HEK293 (cell line): Measurements from ENCODE around the gene GNG7.

Experiments
- EGR2 ChIP-seq: fragments of 450-650 bp; formaldehyde crosslinking; IDR thresholded peaks from 2 replicates; pipeline ENCODE4 v1.5.1; 2016; ENCODE audit warnings: low read depth, missing biosample characterization, missing genetic modification characterization
- GLI4 ChIP-seq: fragments of 450-650 bp; formaldehyde crosslinking; IDR thresholded peaks from 2 replicates; pipeline ENCODE4 v1.5.1; 2016; ENCODE audit warnings: missing biosample characterization, missing genetic modification characterization
- GLIS2 ChIP-seq: fragments of 450-650 bp; formaldehyde crosslinking; IDR thresholded peaks from 2 replicates; pipeline ENCODE4 v1.5.1; 2016; ENCODE audit warnings: missing biosample characterization, missing genetic modification characterization
- INSM2 ChIP-seq: fragments of 450-650 bp; formaldehyde crosslinking; IDR thresholded peaks from 2 replicates; pipeline ENCODE4 v1.5.1; 2016; ENCODE audit warnings: missing biosample characterization, missing genetic modification characterization
- KLF7 ChIP-seq: fragments of 450-650 bp; formaldehyde crosslinking; IDR thresholded peaks from 2 replicates; pipeline ENCODE4 v1.5.1; 2016; ENCODE audit warnings: missing biosample characterization, missing genetic modification characterization, borderline replicate concordance
- KLF9 ChIP-seq: fragments of 450-650 bp; formaldehyde crosslinking; IDR thresholded peaks from 2 replicates; pipeline ENCODE4 v1.5.1; 2016; ENCODE audit warnings: missing biosample characterization, missing genetic modification characterization, low read depth
- MZF1 ChIP-seq: fragments of 450-650 bp; formaldehyde crosslinking; IDR thresholded peaks from 2 replicates; pipeline ENCODE4 v1.5.1; 2017; ENCODE audit warnings: missing biosample characterization, missing genetic modification characterization, borderline replicate concordance
- SCRT2 ChIP-seq: fragments of 450-650 bp; formaldehyde crosslinking; IDR thresholded peaks from 2 replicates; pipeline ENCODE4 v1.5.1; 2016; ENCODE audit warnings: missing biosample characterization, missing genetic modification characterization
- SP7 ChIP-seq: fragments of 450-650 bp; formaldehyde crosslinking; IDR thresholded peaks from 2 replicates; pipeline ENCODE4 v1.5.1; 2016; ENCODE audit warnings: missing biosample characterization, missing genetic modification characterization
- ZBTB20 ChIP-seq: fragments of 450-650 bp; formaldehyde crosslinking; IDR thresholded peaks from 2 replicates; pipeline ENCODE4 v1.5.1; 2016; ENCODE audit warnings: missing biosample characterization, missing genetic modification characterization
- ZBTB7A ChIP-seq: fragments of 450-650 bp; formaldehyde crosslinking; IDR thresholded peaks from 2 replicates; pipeline ENCODE4 v1.5.1; 2016; ENCODE audit warnings: low read depth, missing biosample characterization, missing genetic modification characterization
- ZBTB8A ChIP-seq: fragments of 450-650 bp; formaldehyde crosslinking; IDR thresholded peaks from 2 replicates; pipeline ENCODE4 v1.5.1; 2016; ENCODE audit warnings: missing biosample characterization, missing genetic modification characterization
- ZFHX2 ChIP-seq: fragments of 450-650 bp; formaldehyde crosslinking; conservative IDR thresholded peaks from 2 replicates; pipeline ENCODE4 v1.5.1; 2016; ENCODE audit warnings: missing biosample characterization, missing genetic modification characterization
- ZIC2 ChIP-seq: fragments of 450-650 bp; formaldehyde crosslinking; IDR thresholded peaks from 2 replicates; pipeline ENCODE4 v1.5.1; 2016; ENCODE audit warnings: missing biosample characterization, missing genetic modification characterization
- ZNF146 ChIP-seq: fragments of 450-650 bp; formaldehyde crosslinking; IDR thresholded peaks from 2 replicates; pipeline ENCODE4 v1.5.1; 2016; ENCODE audit warnings: missing biosample characterization, missing genetic modification characterization
- ZNF223 ChIP-seq: fragments of 450-650 bp; formaldehyde crosslinking; IDR thresholded peaks from 2 replicates; pipeline ENCODE4 v1.5.1; 2016; ENCODE audit warnings: missing biosample characterization, missing genetic modification characterization
- ZNF26 ChIP-seq: fragments of 450-650 bp; formaldehyde crosslinking; IDR thresholded peaks from 2 replicates; pipeline ENCODE4 v1.5.1; 2016; ENCODE audit warnings: missing biosample characterization, missing genetic modification characterization
- ZNF266 ChIP-seq: fragments of 450-650 bp; formaldehyde crosslinking; IDR thresholded peaks from 2 replicates; pipeline ENCODE4 v1.5.1; 2016; ENCODE audit warnings: missing biosample characterization, missing genetic modification characterization, low read depth
- ZNF658 ChIP-seq: fragments of 450-650 bp; formaldehyde crosslinking; IDR thresholded peaks from 2 replicates; pipeline ENCODE4; 2016; ENCODE audit warnings: missing biosample characterization, missing genetic modification characterization
- ZNF701 ChIP-seq: fragments of 450-650 bp; formaldehyde crosslinking; IDR thresholded peaks from 2 replicates; pipeline ENCODE4 v1.5.1; 2016; ENCODE audit warnings: missing biosample characterization, missing genetic modification characterization
- ZNF747 ChIP-seq: fragments of 450-650 bp; formaldehyde crosslinking; IDR thresholded peaks from 2 replicates; pipeline ENCODE4 v1.5.1; 2016; ENCODE audit warnings: missing biosample characterization, missing genetic modification characterization
- ZNF768 ChIP-seq: fragments of 450-650 bp; formaldehyde crosslinking; IDR thresholded peaks from 2 replicates; pipeline ENCODE4 v1.5.1; 2018; ENCODE audit warnings: missing biosample characterization, mild to moderate bottlenecking, missing genetic modification characterization
- ZNF777 ChIP-seq: fragments of 450-650 bp; formaldehyde crosslinking; IDR thresholded peaks from 2 replicates; pipeline ENCODE4 v1.5.1; 2017; ENCODE audit warnings: missing biosample characterization, missing genetic modification characterization, borderline replicate concordance
- ZNF837 ChIP-seq: fragments of 450-650 bp; formaldehyde crosslinking; IDR thresholded peaks from 2 replicates; pipeline ENCODE4 v1.5.1; 2016; ENCODE audit warnings: missing biosample characterization, missing genetic modification characterization
- ZSCAN4 ChIP-seq: fragments of 450-650 bp; formaldehyde crosslinking; IDR thresholded peaks from 2 replicates; pipeline ENCODE4 v1.5.1; 2017; ENCODE audit warnings: missing biosample characterization, missing genetic modification characterization
- TF ChIP-seq, protein P1 (sequence below): fragments of 450-650 bp; formaldehyde crosslinking; optimal IDR thresholded peaks from 2 replicates; pipeline ENCODE3; 2016; ENCODE audit warnings: missing biosample characterization, mild to moderate bottlenecking, missing genetic modification characterization
- TF ChIP-seq, protein P2 (sequence below): fragments of 450-650 bp; formaldehyde crosslinking; IDR thresholded peaks from 2 replicates; pipeline ENCODE4 v1.5.1; 2016; ENCODE audit warnings: missing biosample characterization, missing genetic modification characterization
- TF ChIP-seq, protein P3 (sequence below): fragments of 450-650 bp; formaldehyde crosslinking; IDR thresholded peaks from 2 replicates; pipeline ENCODE4 v1.5.1; 2017; ENCODE audit warnings: missing biosample characterization, missing genetic modification characterization

GNG7 gene

DNA sequence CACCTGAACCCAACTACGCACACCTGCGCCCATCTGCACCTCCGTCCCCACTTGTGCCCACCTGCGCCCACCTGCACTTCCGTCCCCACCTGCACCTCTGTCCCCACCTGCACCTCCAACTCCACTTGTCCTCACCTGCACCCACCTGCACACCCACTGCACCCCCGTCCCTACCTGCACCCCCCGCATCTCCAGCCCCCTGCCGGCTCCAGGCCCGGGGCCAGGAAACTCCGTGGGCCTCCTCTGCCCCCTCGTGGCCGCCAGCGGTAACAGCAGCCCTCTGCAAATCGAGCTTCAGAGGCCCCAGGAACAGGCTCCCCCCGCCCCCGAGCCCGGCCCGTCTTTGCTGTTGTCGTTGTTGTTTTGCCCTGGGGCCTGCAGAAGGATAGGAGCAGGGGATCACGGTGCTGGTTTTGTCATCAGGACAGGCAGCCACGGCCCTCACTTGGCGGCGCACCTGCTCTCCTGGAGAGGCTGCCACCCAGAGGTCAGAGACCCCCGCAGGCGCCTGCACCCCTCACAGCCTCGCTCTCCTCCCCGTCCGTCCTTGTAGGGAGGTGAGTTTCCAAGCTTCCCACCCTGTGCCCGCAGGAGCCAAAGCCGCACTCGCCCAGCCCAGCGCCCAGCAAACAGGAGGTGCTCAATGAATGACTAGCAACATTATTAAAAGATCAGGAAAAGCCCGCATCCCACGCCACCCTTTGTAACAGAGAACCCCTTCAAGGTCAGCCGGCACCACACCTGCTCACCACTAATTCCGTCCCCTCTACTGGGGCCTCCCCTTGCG is 65.4 kb downstream of the GNG7 start (continued):
- TF ChIP-seq ZBTB8A (0 out of 2 replicates have a peak, but pooled peaks have one; percentile 19), ZNF768 (tag by site-specific recombination) (no peak), GLIS2 (peak; percentile 69), SCRT2 (peak; percentile 81), ZNF837 (no peak), ZNF146 (tag by site-specific recombination) (no peak), ZFHX2 (tag by site-specific recombination) (peak; percentile 85), ZNF223 (tag by site-specific recombination) (peak; percentile 98), ZNF658 (tag by site-specific recombination) (no peak), ZNF266 (tag by site-specific recombination) (0 out of 2 replicates have a peak, but pooled peaks have one; percentile 20), KLF9 (tag by site-specific recombination) (peak; percentile 39; the same call in 1 of the 2 replicates), ZNF701 (tag by site-specific recombination) (0 out of 2 replicates have a peak, but pooled peaks have one; percentile 34), EGR2 (tag by site-specific recombination) (peak; percentile 93), KLF7 (no peak), ZBTB7A (peak; percentile 91), SP7 (peak; percentile 44; the same call in 1 of the 2 replicates), MZF1 (tag by site-specific recombination) (no peak), INSM2 (tag by site-specific recombination) (peak; percentile 17; the same call in 1 of the 2 replicates), ZNF26 (tag by site-specific recombination) (no peak), ZIC2 (tag by site-specific recombination) (peak; percentile 63), ZBTB20 (no peak), GLI4 (tag by site-specific recombination) (0 out of 2 replicates have a peak, but pooled peaks have one; percentile 67), ZNF747 (tag by site-specific recombination) (no peak), ZSCAN4 (tag by site-specific recombination) (peak; percentile 23; the same call in 1 of the 2 replicates), ZNF777 (tag by site-specific recombination) (no peak)
- TF ChIP-seq, protein P1, sequence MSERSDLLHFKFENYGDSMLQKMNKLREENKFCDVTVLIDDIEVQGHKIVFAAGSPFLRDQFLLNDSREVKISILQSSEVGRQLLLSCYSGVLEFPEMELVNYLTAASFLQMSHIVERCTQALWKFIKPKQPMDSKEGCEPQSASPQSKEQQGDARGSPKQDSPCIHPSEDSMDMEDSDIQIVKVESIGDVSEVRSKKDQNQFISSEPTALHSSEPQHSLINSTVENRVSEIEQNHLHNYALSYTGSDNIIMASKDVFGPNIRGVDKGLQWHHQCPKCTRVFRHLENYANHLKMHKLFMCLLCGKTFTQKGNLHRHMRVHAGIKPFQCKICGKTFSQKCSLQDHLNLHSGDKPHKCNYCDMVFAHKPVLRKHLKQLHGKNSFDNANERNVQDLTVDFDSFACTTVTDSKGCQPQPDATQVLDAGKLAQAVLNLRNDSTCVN, result peak; percentile 18
- TF ChIP-seq, protein P2, sequence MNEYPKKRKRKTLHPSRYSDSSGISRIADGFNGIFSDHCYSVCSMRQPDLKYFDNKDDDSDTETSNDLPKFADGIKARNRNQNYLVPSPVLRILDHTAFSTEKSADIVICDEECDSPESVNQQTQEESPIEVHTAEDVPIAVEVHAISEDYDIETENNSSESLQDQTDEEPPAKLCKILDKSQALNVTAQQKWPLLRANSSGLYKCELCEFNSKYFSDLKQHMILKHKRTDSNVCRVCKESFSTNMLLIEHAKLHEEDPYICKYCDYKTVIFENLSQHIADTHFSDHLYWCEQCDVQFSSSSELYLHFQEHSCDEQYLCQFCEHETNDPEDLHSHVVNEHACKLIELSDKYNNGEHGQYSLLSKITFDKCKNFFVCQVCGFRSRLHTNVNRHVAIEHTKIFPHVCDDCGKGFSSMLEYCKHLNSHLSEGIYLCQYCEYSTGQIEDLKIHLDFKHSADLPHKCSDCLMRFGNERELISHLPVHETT (tag by site-specific recombination), result peak; percentile 47; the same call in 1 of the 2 replicates
- TF ChIP-seq, protein P3, sequence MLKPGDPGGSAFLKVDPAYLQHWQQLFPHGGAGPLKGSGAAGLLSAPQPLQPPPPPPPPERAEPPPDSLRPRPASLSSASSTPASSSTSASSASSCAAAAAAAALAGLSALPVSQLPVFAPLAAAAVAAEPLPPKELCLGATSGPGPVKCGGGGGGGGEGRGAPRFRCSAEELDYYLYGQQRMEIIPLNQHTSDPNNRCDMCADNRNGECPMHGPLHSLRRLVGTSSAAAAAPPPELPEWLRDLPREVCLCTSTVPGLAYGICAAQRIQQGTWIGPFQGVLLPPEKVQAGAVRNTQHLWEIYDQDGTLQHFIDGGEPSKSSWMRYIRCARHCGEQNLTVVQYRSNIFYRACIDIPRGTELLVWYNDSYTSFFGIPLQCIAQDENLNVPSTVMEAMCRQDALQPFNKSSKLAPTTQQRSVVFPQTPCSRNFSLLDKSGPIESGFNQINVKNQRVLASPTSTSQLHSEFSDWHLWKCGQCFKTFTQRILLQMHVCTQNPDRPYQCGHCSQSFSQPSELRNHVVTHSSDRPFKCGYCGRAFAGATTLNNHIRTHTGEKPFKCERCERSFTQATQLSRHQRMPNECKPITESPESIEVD, result no peak
